GM12878 (cell line): Measurements from ENCODE around the gene ABCG4. TPM values are rescaled to one million over a fixed set of nuclear protein-coding genes. Genes with fewer than 3 reads are reported as not detected.
"Not testable (repeated sequence)": the region's sequence is repeated elsewhere in the genome, so short reads cannot be mapped to it uniquely, and the experiment has no call there.

Experiments
- ATAC-seq: fragments of 200-7000 bp; cut with Tn5 transposase; 3 replicates; pipeline ENCODE4 v1.9.1; 2020; ENCODE audit warnings: mild to moderate bottlenecking, moderate library complexity
- BruUV-seq: library from RNA; stranded (reverse); fragments of 400-500 nt; replicated peaks from 2 replicates; lab custom pipeline; 2021; lab: Mats Ljungman, UMichigan
- CTCF ChIA-PET: fragments of 300-600 bp; sonication (Branson Sonifier 250); formaldehyde crosslinking; extraction: SDS; loops from one replicate; lab custom pipeline; 2021; ENCODE audit warnings: inconsistent platforms; lab: Yijun Ruan, JAX
- POLR2A ChIA-PET: fragments of 350-600 bp; formaldehyde crosslinking; extraction: SDS; loops from one replicate; lab custom pipeline; 2021; ENCODE audit warnings: inconsistent platforms; lab: Charles Lee
- RAD21 ChIA-PET: fragments of 300-600 bp; sonication (Branson Sonifier 250); formaldehyde crosslinking; loops from one replicate; lab custom pipeline; 2023; ENCODE audit warnings: antibody characterized with exemption; ENCODE audit not compliant: unreplicated experiment; lab: Charles Lee
- SMC1A ChIA-PET: fragments of 300-600 bp; sonication (Branson Sonifier 250); formaldehyde crosslinking; loops from one replicate; lab custom pipeline; 2023; ENCODE audit not compliant: unreplicated experiment, uncharacterized antibody; lab: Charles Lee
- DNase-seq: peaks from one replicate; pipeline ENCODE4 v3.0.0-alpha.2; 2011; ENCODE audit warnings: low read depth, low spot score
- FAIRE-seq: peaks from 3 replicates; lab custom pipeline; 2011; peaks lifted over from hg19 to GRCh38; lab: Jason Lieb, UNC
- H2AFZ ChIP-seq: 2 replicates; pipeline ENCODE4 v1.6.0; 2011; ENCODE audit warnings: low read depth, low read length, control low read depth; ENCODE audit not compliant: control insufficient read depth
- H3K27ac ChIP-seq: 2 replicates; pipeline ENCODE4 v1.5.1; 2011; ENCODE audit warnings: control low read depth; ENCODE audit not compliant: control insufficient read depth, insufficient read depth
- H3K27me3 ChIP-seq, 2 experiments: replicated peaks in 1 of 2; 2 replicates each; pipeline versions ENCODE4 v1.6.0 to v1.6.1; 2011; ENCODE audit warnings: low read length in 1 of 2; ENCODE audit not compliant: control insufficient read depth in 2 of 2, insufficient read depth in 2 of 2
- H3K36me3 ChIP-seq, 2 experiments: 2 replicates each; pipeline ENCODE4 v1.5.1; 2011; ENCODE audit warnings: low read length in 1 of 2; ENCODE audit not compliant: control insufficient read depth in 2 of 2, insufficient read depth in 2 of 2
- H3K4me1 ChIP-seq: 2 replicates; pipeline ENCODE4 v1.6.1; 2011; ENCODE audit warnings: mild to moderate bottlenecking, low read length, moderate library complexity, mixed read lengths; ENCODE audit not compliant: control insufficient read depth, insufficient read depth
- H3K4me2 ChIP-seq: 2 replicates; pipeline ENCODE4 v1.6.0; 2011; ENCODE audit warnings: control low read depth; ENCODE audit not compliant: control insufficient read depth, insufficient read depth
- H3K4me3 ChIP-seq: fragments of 200-600 bp; sonication (generic); 2 replicates; pipeline ENCODE4 v1.5.1; 2016
- H3K79me2 ChIP-seq: 2 replicates; pipeline ENCODE4 v1.6.0; 2011; ENCODE audit warnings: low read length; ENCODE audit not compliant: control insufficient read depth, insufficient read depth
- H3K9ac ChIP-seq: 2 replicates; pipeline ENCODE4 v1.8.0; 2011; ENCODE audit warnings: low read length, control low read depth, mixed read lengths; ENCODE audit not compliant: control insufficient read depth, insufficient read depth
- H3K9me3 ChIP-seq: replicated peaks from 3 replicates; pipeline ENCODE4 v1.5.1; 2011; ENCODE audit warnings: mild to moderate bottlenecking, low read length; ENCODE audit not compliant: control insufficient read depth, insufficient read depth
- H4K20me1 ChIP-seq: 2 replicates; pipeline ENCODE4 v1.6.0; 2011; ENCODE audit not compliant: control insufficient read depth, insufficient read depth
- CBFB ChIP-seq: IDR thresholded peaks from 2 replicates; pipeline ENCODE4 v1.6.1; 2016; ENCODE audit warnings: antibody characterized with exemption, low read depth
- EGR1 ChIP-seq, 2 experiments: IDR thresholded peaks; 1 replicate in 1 of 2; 2 replicates in 1 of 2; pipeline ENCODE4 v1.6.1; 2011 to 2012; ENCODE audit warnings: low read depth in 2 of 2, low read length in 2 of 2, borderline replicate concordance in 1 of 2, mild to moderate bottlenecking in 1 of 2, moderate library complexity in 1 of 2
- ETV6 ChIP-seq, 2 experiments: fragments of 450-650 bp in 1 of 2; IDR thresholded peaks in 1 of 2; conservative IDR thresholded peaks in 1 of 2; 2 replicates each; pipeline ENCODE4 v1.6.1; 2014; ENCODE audit warnings: antibody characterized with exemption in 1 of 2, borderline replicate concordance in 1 of 2, low read depth in 1 of 2, mild to moderate bottlenecking in 1 of 2, moderate library complexity in 1 of 2
- RAD21 ChIP-seq: IDR thresholded peaks from 2 replicates; pipeline ENCODE4 v1.6.1; 2011; ENCODE audit warnings: mild to moderate bottlenecking, low read depth, low read length, moderate library complexity; ENCODE audit not compliant: insufficient read depth
- RAD51 ChIP-seq: fragments of 450-650 bp; IDR thresholded peaks from 2 replicates; pipeline ENCODE4 v1.6.1; 2016; ENCODE audit warnings: moderate library complexity, mild to moderate bottlenecking, inconsistent platforms
- RFX5 ChIP-seq: IDR thresholded peaks from 2 replicates; pipeline ENCODE4 v1.6.1; 2011; ENCODE audit warnings: low read depth, low read length, improper control_type of control experiment
- RUNX3 ChIP-seq: IDR thresholded peaks from 2 replicates; pipeline ENCODE4 v1.6.1; 2012; ENCODE audit warnings: low read length, inconsistent platforms
- SMAD5 ChIP-seq: IDR thresholded peaks from 2 replicates; pipeline ENCODE4 v1.6.1; 2016; ENCODE audit warnings: antibody characterized with exemption, low read depth
- SMARCA5 ChIP-seq: fragments of 450-650 bp; IDR thresholded peaks from 2 replicates; pipeline ENCODE4 v1.6.1; 2017; ENCODE audit warnings: mild to moderate bottlenecking
- SMC3 ChIP-seq: IDR thresholded peaks from 2 replicates; pipeline ENCODE4 v1.6.1; 2011; ENCODE audit warnings: low read length, improper control_type of control experiment, borderline replicate concordance
- SUZ12 ChIP-seq: fragments of 200-600 bp; sonication (generic); IDR thresholded peaks from one replicate; pipeline ENCODE4 v1.6.1; 2018; ENCODE audit warnings: antibody characterized with exemption, mild to moderate bottlenecking; ENCODE audit not compliant: unreplicated experiment
- TCF12 ChIP-seq: IDR thresholded peaks from 2 replicates; pipeline ENCODE4 v1.6.1; 2011; ENCODE audit warnings: low read depth, mild to moderate bottlenecking, low read length
- WGBS: methylation state at CpG from one replicate; pipeline ENCODE4 v1.1.6; 2016; ENCODE audit warnings: low lambda C conversion rate; ENCODE audit not compliant: insufficient replicate concordance, insufficient coverage; ENCODE audit errors: missing lambda C conversion rate; 5-methylcytosine and 5-hydroxymethylcytosine counted together
- in situ Hi-C: fragments of 300-500 bp; cut with MboI; formaldehyde crosslinking; loops from 9 replicates; pipeline ENCODE4 v1.14.3; 2018; ENCODE audit warnings: mixed read lengths
- intact Hi-C: fragments of 100-400 bp; cut with micrococcal nuclease; formaldehyde crosslinking; loops from one replicate; pipeline ENCODE4 v1.14.2; 2022; ENCODE audit not compliant: unreplicated experiment
- polyA plus RNA-seq, 11 experiments: library from polyadenylated mRNA; depleted of rRNA in 4 of 11; unstranded in 6 of 11; stranded (reverse) in 5 of 11; fragments of >200 nt; fragmentation: Nextera tagmentation in 4 of 11; fragmentation: Illumina TruSeq in 1 of 11; extraction: Ambion mirVana in 4 of 11; extraction: Trizol in 1 of 11; gene quantifications; 1 replicate in 1 of 11; 2 replicates in 10 of 11; pipeline versions ENCODE4 v1.2.1 to v1.2.3, GENCODE V29; 2011 to 2016; ENCODE audit warnings: inconsistent platforms in 2 of 11, missing spikeins in 2 of 11, low read depth in 1 of 11
- total RNA-seq, 4 experiments: library from RNA; depleted of rRNA in 3 of 4; stranded (reverse); fragments of >200 nt in 3 of 4; fragmentation: Illumina TruSeq in 1 of 4; extraction: Trizol in 1 of 4; gene quantifications; 2 replicates each; pipeline versions ENCODE4 v1.2.1 to v1.2.3, GENCODE V29; 2013 to 2021
- TF ChIP-seq, protein P1 (sequence below): fragments of 450-650 bp; IDR thresholded peaks from 2 replicates; pipeline ENCODE4 v1.6.1; 2014; ENCODE audit warnings: mild to moderate bottlenecking

The ABCG4 gene
- total and polyA plus RNA-seq, 10 of the 15 experiments (the other 5 are each of a cell fraction or from before 2014, with no cell fraction given): not detected

DNA sequence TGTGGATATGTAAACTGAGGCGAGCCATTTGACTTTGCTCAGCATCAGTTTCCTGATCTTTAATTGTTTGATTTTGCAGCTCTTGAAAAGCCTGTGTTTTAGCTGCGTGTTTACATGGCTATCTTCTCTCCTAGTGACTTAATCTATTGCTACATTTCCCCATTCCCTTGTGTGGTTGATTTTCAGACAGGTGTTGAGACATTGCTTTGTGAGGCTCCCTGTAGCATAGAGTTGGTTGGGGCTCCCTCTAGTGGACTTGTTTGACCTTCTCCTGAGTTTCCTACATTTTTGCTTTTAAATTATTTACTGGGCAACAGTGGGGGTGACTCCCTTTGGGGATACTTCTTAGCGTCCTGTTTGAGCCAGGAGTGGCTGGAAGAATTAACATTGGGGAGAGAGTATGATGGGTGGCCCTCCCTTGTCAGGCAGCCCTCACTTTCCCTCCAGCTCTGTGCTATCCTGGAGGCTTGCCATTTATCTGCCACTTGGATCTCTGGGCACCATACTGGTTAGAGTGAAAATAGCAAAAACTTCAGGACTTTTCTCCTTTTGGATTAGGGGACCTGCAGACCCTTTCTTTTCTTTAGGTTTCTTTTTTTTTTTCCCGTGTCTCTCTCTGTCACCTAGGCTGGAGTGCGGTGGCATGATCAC lies 48.1 kb downstream of the ABCG4 start (continued):
- TF ChIP-seq, protein P1, sequence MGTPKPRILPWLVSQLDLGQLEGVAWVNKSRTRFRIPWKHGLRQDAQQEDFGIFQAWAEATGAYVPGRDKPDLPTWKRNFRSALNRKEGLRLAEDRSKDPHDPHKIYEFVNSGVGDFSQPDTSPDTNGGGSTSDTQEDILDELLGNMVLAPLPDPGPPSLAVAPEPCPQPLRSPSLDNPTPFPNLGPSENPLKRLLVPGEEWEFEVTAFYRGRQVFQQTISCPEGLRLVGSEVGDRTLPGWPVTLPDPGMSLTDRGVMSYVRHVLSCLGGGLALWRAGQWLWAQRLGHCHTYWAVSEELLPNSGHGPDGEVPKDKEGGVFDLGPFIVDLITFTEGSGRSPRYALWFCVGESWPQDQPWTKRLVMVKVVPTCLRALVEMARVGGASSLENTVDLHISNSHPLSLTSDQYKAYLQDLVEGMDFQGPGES: no peak
- TF ChIP-seq RAD21 (peak; percentile 92), SMC3 (peak; percentile 83), RUNX3 (peak; percentile 40), ETV6 (conservative IDR thresholded peaks at IDR 0.05 in 1 of 2, IDR thresholded peaks at IDR 0.05 in 1 of 2; ENCODE audit: borderline replicate concordance in 1 of 2, low read depth in 1 of 2) (no peak), SUZ12 (no peak), EGR1 (IDR thresholded peaks at IDR 0.05; ENCODE audit: borderline replicate concordance in 1 of 2, low read depth in 2 of 2, low read length in 2 of 2) (no peak), CBFB (no peak), SMARCA5 (0 out of 2 replicates have a peak, but pooled peaks have one; percentile 44), TCF12 (0 out of 2 replicates have a peak, but pooled peaks have one; percentile 50), SMAD5 (no peak)

DNA sequence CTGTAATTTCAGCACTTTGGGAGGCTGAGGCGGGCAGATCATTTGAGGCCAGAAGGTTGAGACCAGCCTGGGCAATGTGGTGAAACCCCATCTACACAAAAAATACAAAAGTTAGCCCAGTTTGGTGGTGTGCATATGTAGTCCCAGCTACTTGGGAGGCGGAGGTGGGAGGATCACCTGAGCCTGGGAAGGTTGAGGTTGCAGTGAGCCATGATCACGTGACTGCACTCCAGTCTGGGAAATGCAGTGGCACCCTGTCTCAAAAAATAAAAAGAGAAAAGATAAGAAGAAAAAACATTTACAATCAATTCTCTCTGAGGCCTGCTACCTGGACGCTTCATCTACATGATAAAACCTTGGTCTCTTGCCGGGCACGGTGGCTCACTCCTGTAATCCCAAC lies 50.1 kb downstream of the ABCG4 start:
- DNase-seq: no peak
- ChIA-PET SMC1A (interaction anchor here (1.4 to 1.8 kb wide), 2 partner anchors 64 to 84 kb away, joined by 4 to 5 read pairs; no protein-coding TSS in a partner anchor), CTCF (no interaction called here), RAD21 (no interaction called here), POLR2A (interaction anchor here (0.7 kb wide), 1 partner anchor 276 kb away, joined by 3 read pairs; no protein-coding TSS in a partner anchor)
- intact Hi-C loops: loop anchor here (5.0 kb wide), 2 partner anchors 52 to 92 kb away; partner anchors contain the start of genes ABCG4 and C2CD2L
- Histone ChIP-seq H3K27me3 (0 out of 4 replicates have a peak, but pooled peaks cover 0 to 2% of the 10 kb centered on the region in 2 experiments), H3K4me3 (no peak overlapping the region), H2AFZ (no peak overlapping the region), H4K20me1 (no peaks in the 10 kb centered on the region), H3K4me2 (no peak overlapping the region), H3K79me2 (no peaks in the 10 kb centered on the region), H3K9me3 (no peaks in the 10 kb centered on the region), H3K4me1 (no peaks in the 10 kb centered on the region), H3K9ac (no peak overlapping the region), H3K36me3 (no peaks in the 10 kb centered on the region), H3K27ac (no peak overlapping the region)
- 53% methylated on average over 6 of the region's 6 CpGs for WGBS
- in situ Hi-C loops: no loop called here
- ATAC-seq: no peak
- BruUV-seq: no TSS peak
- FAIRE-seq: no peak
- TF ChIP-seq RFX5: no peak
- peak; percentile 49; the same call in 1 of the 2 replicates for TF ChIP-seq RAD51

DNA sequence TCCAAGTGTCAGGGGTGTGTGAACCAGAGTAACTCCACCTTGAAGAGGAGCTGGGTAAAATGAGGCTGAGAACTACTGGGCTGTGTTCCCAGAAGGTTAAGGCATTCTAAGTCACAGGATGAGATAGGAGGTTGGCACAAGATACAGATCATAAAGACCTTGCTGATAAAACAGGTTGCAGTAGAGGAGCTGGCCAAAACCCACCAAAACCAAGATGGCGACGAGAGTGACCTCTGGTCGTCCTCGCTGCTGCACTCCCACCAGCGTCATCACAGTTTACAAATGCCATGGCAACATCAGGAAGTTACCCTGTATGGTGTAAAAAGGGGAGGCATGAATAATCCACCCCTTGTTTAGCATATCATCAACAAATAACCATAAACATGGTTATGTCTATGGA lies 52.4 kb downstream of the ABCG4 start:
- ChIA-PET SMC1A (interaction anchor here (1.4 kb wide), 1 partner anchor 83 kb away, joined by 5 read pairs; no protein-coding TSS in a partner anchor), CTCF (interaction anchor here (1.2 to 1.7 kb wide), 2 partner anchors 18 to 123 kb away, joined by 3 to 8 read pairs; no protein-coding TSS in a partner anchor)
- POLR2A ChIA-PET, BruUV-seq, RAD21 ChIA-PET, DNase-seq, ATAC-seq, intact Hi-C loops, H3K4me1 ChIP-seq, H3K9ac ChIP-seq, H3K4me2 ChIP-seq, H3K27me3 ChIP-seq, FAIRE-seq, H4K20me1 ChIP-seq, in situ Hi-C loops, H3K27ac ChIP-seq, H3K79me2 ChIP-seq, H3K9me3 ChIP-seq, H2AFZ ChIP-seq, H3K36me3 ChIP-seq, H3K4me3 ChIP-seq: not testable (repeated sequence)
- WGBS: 74% methylated on average over 5 of the region's 5 CpGs
